GM12875 (cell line): ENCODE results near the gene ARF6.
"Not testable (repeated sequence)": the region's sequence is repeated elsewhere in the genome, so short reads cannot be mapped to it uniquely, and the experiment has no call there.

Experiments
- H3K4me3 ChIP-seq: one replicate; pipeline ENCODE4 v1.5.1; 2011; ENCODE audit warnings: low read depth, low read length, control low read depth
- TF ChIP-seq, protein P1 (sequence below): IDR thresholded peaks from 2 replicates; pipeline ENCODE4 v1.5.1; 2011; ENCODE audit warnings: low read depth, mild to moderate bottlenecking, control low read depth, inconsistent platforms, low read length, moderate library complexity, borderline replicate concordance; ENCODE audit not compliant: insufficient read depth

Gene ARF6

DNA sequence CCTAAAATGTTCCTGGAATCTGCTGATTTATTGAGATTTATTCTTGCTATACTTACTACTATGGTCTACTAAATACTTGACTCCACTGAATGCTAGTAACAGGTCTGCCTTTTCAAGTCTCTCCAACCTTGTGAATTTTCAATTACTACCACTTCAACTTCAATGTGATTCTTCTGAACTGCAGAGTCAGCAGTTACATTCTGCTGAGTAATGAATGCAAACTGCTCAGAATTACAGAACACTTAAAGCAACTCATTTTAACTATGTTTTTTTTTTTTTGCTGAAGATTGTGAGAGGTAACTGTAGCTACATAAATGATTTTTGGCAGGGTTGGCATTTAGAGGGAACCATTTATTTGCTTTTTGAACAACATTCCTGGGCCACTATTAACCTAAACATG, 41.8 kb downstream of the ARF6 start:
- TF ChIP-seq, protein P1, sequence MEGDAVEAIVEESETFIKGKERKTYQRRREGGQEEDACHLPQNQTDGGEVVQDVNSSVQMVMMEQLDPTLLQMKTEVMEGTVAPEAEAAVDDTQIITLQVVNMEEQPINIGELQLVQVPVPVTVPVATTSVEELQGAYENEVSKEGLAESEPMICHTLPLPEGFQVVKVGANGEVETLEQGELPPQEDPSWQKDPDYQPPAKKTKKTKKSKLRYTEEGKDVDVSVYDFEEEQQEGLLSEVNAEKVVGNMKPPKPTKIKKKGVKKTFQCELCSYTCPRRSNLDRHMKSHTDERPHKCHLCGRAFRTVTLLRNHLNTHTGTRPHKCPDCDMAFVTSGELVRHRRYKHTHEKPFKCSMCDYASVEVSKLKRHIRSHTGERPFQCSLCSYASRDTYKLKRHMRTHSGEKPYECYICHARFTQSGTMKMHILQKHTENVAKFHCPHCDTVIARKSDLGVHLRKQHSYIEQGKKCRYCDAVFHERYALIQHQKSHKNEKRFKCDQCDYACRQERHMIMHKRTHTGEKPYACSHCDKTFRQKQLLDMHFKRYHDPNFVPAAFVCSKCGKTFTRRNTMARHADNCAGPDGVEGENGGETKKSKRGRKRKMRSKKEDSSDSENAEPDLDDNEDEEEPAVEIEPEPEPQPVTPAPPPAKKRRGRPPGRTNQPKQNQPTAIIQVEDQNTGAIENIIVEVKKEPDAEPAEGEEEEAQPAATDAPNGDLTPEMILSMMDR = no peak
- H3K4me3 ChIP-seq = no peak overlapping the region

DNA sequence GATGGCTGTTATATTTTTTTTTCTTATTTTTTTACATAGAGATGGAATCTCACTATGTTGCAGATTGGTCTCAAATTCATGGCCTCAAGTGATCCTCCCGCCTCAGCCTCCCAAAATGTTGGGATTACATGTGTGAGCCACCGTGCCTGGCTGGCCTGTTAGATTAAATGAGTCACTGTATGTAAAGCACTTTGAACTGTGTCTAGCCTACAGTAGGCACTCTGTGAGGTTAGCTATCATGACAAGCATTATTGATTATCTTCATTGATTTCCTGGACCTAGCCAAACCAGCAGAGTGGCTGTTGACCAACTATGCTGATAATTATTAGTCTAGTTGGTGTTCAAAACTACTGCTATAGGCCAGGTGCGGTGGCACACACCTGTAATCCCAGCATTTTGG, 42.6 kb downstream of the ARF6 start:
- no peak overlapping the region for H3K4me3 ChIP-seq
- TF ChIP-seq, protein P1 = no peak

DNA sequence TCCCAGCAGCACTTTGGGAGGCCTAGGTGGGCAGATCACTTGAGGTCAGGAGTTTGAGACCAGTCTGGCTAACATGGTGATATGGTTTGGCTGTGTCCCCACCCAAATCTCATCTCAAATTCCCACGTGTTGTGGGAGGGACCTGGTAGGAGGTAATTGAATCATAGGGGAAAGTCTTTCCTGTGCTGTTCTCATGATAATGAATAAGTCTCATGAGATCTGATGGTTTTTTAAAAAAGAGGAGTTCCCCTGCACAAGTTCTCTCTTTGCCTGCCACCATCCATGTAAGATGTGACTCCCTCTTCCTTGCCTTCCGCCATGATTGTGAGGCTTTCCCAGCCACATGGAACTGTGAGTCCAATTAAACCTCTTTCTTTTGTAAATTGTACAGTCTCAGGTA, 43.4 kb downstream of the ARF6 start:
- not testable (repeated sequence) for H3K4me3 ChIP-seq

DNA sequence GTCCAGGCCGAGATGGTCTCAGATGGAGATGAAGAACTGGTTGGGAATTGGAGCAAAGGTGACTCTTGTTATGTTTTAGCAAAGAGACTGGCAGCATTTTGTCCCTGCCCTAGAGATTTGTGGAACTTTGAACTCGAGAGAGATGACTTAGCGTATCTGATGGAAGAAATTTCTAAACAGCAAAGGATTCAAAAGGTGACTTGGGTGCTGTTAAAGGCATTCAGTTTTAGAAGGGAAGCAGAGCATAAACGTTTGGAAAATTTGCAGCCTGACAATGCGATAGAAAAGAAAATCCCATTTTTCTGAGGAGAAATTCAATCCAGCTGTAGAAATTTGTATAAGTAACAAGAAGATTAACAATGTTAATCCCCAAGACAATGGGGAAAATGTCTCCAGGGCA, 44.0 kb downstream of the ARF6 start:
- not testable (repeated sequence) for H3K4me3 ChIP-seq

DNA sequence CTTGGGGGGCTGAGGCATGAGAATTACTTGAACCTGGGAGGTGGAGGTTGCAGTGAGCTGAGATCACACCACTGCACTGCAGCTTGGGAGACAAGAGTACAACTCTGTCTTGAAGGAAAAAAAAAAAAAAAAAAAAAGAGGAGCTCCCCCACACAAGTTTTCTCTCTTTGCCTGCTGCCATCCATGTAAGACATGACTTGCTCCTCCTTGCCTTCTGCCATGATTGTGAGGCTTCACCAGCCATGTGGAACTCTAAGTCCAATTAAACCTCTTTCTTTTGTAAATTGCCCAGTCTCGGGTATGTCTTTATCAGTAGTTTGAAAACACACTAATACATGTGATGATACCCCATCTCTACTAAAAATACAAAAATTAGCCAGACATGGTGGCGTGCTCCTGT, 46.3 kb downstream of the ARF6 start:
- H3K4me3 ChIP-seq = not testable (repeated sequence)

DNA sequence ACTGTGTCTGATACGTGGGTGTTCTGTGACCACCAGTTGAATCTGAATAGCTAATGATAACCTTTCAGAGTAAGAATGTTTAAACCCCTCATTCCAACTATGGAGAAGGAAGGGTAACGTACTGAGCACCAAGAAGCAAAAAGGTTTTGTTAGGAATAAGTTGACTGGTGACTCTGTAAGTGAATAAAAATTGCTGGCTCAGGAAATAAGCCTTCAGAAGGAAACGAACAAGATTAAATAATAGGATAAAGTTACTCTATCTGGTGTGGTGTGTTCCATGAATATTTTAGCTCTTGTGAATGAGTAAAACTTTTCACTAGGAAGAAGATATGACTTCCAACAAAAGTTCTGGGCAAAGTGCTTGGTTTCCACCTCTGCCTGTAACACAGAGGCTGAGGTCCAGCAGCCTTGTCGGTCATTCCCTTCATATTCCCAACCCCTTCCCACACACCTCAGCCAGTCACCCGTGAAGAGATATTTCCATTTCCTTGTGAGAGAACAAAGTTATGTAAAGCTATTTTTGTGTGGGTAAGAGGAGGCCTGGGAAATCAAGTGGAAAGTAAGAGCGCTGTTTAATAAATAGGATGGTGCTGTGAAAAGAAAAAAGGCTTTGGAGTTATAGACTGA, 47.1 kb downstream of the ARF6 start:
- no peak overlapping the region for H3K4me3 ChIP-seq
- TF ChIP-seq, protein P1 = no peak

DNA sequence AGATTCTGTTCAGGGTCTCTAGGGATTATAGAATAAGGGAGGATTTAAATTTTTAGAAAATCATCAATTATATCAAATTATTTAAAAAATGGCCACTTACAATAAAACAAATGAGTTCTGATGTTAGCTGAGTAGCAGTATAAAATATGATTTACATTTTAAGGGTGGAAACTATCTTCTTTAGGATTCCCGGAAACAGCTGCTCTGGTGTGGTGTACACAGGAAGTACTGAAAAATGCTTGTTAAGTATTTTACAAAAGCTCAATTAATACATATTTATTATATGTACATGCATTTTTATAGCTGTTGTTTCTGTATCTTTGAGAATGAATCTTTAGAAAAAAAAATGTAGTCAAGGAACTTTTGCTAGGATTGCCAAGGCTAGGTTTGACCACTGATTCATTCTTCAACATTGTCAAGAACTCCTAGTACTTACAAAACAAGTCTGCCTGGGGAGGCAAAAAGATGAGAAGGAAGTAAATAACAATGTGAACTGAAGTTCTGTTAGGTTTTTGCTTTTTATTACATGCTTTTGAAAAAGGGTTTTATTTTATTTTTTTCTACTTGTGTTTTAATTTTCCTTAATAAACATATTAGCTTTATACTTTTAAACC, 48.0 kb downstream of the ARF6 start:
- TF ChIP-seq, protein P1 = no peak
- H3K4me3 ChIP-seq = no peak overlapping the region

DNA sequence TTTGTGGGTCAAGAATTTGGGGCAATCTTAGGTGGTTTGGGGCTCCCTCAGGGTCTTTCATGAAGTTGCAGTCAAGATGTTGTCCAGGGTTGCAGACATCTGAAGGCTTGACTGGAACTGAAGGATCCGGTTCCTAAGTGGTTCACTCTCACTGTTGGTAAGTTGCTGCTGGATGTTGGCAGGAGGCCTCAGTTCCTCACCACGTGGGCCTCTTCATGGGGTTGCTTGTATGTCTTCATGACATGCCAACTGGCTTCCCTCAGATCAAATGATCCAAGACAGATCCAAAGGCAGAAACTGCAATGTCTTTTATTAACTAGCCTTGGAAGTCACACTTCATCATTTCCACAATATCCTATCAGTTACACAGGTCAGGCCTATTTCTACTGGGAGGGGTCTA, 49.2 kb downstream of the ARF6 start:
- TF ChIP-seq, protein P1 = no peak
- H3K4me3 ChIP-seq = no peak overlapping the region

DNA sequence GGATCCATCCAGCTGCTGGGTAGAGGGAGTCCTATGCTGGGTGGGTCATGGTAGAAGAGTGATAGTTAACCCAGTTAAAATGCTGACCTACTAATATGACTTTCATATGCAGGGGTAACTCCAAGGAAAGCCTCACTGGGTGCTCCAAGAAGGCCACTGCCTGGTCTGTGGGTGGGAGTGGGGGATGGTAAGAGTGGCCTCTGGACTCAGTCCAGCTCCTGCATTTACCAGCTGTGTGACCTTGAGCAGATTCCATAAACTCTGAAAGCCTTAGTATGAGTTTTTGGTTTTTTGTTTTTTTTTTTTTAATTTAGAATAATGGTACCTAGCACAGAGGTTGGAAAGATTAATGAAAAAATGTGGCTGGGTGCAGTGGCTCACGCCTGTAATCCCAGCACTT, 51.6 kb downstream of the ARF6 start:
- TF ChIP-seq, protein P1 = no peak
- no peak overlapping the region for H3K4me3 ChIP-seq
